ENCODE measurements around the gene FBH1. TPM values are rescaled to one million over a fixed set of nuclear protein-coding genes. Genes with fewer than 3 reads are reported as not detected.

The FBH1 gene
- total RNA-seq, 1 experiment from 2014 or later: 50.5 TPM

DNA sequence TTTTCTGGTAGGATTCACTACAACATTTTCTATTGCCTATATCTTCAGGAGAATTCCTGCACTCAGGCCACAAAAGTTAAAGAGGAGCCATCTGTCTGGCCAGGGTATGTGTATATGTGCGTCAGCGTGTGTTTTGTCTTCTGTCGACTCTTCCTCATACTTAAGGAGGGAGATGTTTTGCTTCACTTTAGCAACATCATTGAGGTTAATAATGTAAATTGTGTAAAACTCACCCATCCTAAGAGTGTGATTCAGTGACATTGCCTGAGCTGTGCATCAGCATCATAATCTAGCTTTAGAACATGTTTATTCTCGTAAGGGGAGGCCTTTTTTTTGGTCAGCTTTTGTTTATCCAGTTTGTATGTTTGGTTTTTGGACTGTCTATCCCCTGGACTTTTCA is 23.7 kb downstream of the FBH1 start:
- TF ChIP-seq, protein P1, sequence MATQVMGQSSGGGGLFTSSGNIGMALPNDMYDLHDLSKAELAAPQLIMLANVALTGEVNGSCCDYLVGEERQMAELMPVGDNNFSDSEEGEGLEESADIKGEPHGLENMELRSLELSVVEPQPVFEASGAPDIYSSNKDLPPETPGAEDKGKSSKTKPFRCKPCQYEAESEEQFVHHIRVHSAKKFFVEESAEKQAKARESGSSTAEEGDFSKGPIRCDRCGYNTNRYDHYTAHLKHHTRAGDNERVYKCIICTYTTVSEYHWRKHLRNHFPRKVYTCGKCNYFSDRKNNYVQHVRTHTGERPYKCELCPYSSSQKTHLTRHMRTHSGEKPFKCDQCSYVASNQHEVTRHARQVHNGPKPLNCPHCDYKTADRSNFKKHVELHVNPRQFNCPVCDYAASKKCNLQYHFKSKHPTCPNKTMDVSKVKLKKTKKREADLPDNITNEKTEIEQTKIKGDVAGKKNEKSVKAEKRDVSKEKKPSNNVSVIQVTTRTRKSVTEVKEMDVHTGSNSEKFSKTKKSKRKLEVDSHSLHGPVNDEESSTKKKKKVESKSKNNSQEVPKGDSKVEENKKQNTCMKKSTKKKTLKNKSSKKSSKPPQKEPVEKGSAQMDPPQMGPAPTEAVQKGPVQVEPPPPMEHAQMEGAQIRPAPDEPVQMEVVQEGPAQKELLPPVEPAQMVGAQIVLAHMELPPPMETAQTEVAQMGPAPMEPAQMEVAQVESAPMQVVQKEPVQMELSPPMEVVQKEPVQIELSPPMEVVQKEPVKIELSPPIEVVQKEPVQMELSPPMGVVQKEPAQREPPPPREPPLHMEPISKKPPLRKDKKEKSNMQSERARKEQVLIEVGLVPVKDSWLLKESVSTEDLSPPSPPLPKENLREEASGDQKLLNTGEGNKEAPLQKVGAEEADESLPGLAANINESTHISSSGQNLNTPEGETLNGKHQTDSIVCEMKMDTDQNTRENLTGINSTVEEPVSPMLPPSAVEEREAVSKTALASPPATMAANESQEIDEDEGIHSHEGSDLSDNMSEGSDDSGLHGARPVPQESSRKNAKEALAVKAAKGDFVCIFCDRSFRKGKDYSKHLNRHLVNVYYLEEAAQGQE (IDR thresholded peaks at IDR 0.05; ENCODE audit: insufficient read depth in 1 of 2, low read depth in 2 of 2, low read length in 1 of 2): no peak
- TF ChIP-seq SIN3A (IDR thresholded peaks at IDR 0.05; ENCODE audit: borderline replicate concordance, insufficient read depth, low read depth, low read length): no peak
- TF ChIP-seq, protein P2, sequence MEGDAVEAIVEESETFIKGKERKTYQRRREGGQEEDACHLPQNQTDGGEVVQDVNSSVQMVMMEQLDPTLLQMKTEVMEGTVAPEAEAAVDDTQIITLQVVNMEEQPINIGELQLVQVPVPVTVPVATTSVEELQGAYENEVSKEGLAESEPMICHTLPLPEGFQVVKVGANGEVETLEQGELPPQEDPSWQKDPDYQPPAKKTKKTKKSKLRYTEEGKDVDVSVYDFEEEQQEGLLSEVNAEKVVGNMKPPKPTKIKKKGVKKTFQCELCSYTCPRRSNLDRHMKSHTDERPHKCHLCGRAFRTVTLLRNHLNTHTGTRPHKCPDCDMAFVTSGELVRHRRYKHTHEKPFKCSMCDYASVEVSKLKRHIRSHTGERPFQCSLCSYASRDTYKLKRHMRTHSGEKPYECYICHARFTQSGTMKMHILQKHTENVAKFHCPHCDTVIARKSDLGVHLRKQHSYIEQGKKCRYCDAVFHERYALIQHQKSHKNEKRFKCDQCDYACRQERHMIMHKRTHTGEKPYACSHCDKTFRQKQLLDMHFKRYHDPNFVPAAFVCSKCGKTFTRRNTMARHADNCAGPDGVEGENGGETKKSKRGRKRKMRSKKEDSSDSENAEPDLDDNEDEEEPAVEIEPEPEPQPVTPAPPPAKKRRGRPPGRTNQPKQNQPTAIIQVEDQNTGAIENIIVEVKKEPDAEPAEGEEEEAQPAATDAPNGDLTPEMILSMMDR (IDR thresholded peaks at IDR 0.05): no peak
- TF ChIP-seq POLR2AphosphoS5 (IDR thresholded peaks at IDR 0.05; ENCODE audit: low read depth, low read length): no peak
- no peak for TF ChIP-seq TCF7L2 (IDR thresholded peaks at IDR 0.05; ENCODE audit: low read depth, low read length)
- Histone ChIP-seq H3K36me3 (ENCODE audit: control insufficient read depth, insufficient read depth, low read length) (no peaks in the 10 kb centered on the region), H3K27ac (ENCODE audit: low read length) (no peak overlapping the region), H3K4me3 (ENCODE audit: low read depth in 2 of 2, low read length in 2 of 2) (no peak overlapping the region), H3K27me3 (ENCODE audit: control insufficient read depth, insufficient read depth, low read length) (no peaks in the 10 kb centered on the region), H3K9me3 (ENCODE audit: control insufficient read depth, insufficient read depth, low read depth, low read length) (no peaks in the 10 kb centered on the region), H3K4me1 (ENCODE audit: control insufficient read depth, insufficient read depth, low read length) (no peaks in the 10 kb centered on the region)
- ChIA-PET POLR2A (no interaction called here), CTCF (no interaction called here)
- DNase-seq (ENCODE audit: low read depth, low spot score): no peak
- ATAC-seq: no peak
- BruUV-seq (replicated peaks): no TSS peak
- in situ Hi-C loops (cut with HindIII; ENCODE audit: low pct_unique_long_range_greater_than_20kb, low sequenced_read_pairs) (no loop called here), intact Hi-C loops (cut with micrococcal nuclease; ENCODE audit: unreplicated experiment) (no loop called here)

DNA sequence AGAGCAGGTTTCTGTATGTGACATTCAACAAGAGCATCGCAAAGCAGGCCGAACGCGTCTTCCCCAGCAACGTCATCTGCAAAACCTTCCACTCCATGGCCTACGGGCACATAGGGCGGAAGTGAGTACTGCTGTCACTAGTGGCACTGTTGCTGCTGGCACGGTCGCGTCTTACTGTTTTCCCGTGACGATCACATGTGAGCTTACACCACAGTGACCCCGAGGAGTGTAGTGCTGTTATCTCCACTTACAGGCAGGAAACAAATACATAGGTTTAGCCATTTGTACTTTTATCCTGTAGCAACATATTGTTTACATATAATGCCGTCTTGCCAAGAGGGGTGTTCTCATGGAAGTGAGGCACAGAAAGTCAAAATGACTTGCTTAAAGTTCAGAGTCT is 25.4 kb downstream of the FBH1 start:
- intact Hi-C loops (cut with micrococcal nuclease; ENCODE audit: unreplicated experiment) (no loop called here), in situ Hi-C loops (cut with HindIII; ENCODE audit: low pct_unique_long_range_greater_than_20kb, low sequenced_read_pairs) (no loop called here)
- no TSS peak for BruUV-seq (replicated peaks)
- no peak for ATAC-seq
- Histone ChIP-seq H3K36me3 (ENCODE audit: control insufficient read depth, insufficient read depth, low read length) (no peaks in the 10 kb centered on the region; the same call in 1 of the 2 replicates), H3K9me3 (ENCODE audit: control insufficient read depth, insufficient read depth, low read depth, low read length) (no peaks in the 10 kb centered on the region), H3K4me3 (ENCODE audit: low read depth in 2 of 2, low read length in 2 of 2) (no peak overlapping the region), H3K4me1 (ENCODE audit: control insufficient read depth, insufficient read depth, low read length) (no peaks in the 10 kb centered on the region), H3K27me3 (ENCODE audit: control insufficient read depth, insufficient read depth, low read length) (no peaks in the 10 kb centered on the region), H3K27ac (ENCODE audit: low read length) (no peak overlapping the region)
- TF ChIP-seq, protein P1 (IDR thresholded peaks at IDR 0.05; ENCODE audit: insufficient read depth in 1 of 2, low read depth in 2 of 2, low read length in 1 of 2): no peak
- TF ChIP-seq, protein P2 (IDR thresholded peaks at IDR 0.05): no peak
- TF ChIP-seq POLR2AphosphoS5 (IDR thresholded peaks at IDR 0.05; ENCODE audit: low read depth, low read length): no peak
- no peak for TF ChIP-seq SIN3A (IDR thresholded peaks at IDR 0.05; ENCODE audit: borderline replicate concordance, insufficient read depth, low read depth, low read length)
- no peak for TF ChIP-seq TCF7L2 (IDR thresholded peaks at IDR 0.05; ENCODE audit: low read depth, low read length)
- ChIA-PET POLR2A (no interaction called here), CTCF (no interaction called here)
- DNase-seq (ENCODE audit: low read depth, low spot score): no peak
